ENCODE results near the gene SCAF11.

SCAF11 gene

GRCh38 chr12:45981075-45981837, 9.1 kb downstream of the SCAF11 start:
- no peak overlapping the region for H3K4me3 ChIP-seq (ENCODE audit: low read depth, low read length)
- CTCF ChIA-PET = interaction anchor here (1.5 kb wide), 1 partner anchor 218 kb away, joined by 3 read pairs; no protein-coding TSS in a partner anchor
- no peak for TF ChIP-seq CTCF (IDR thresholded peaks at IDR 0.05; ENCODE audit: insufficient read depth, low read length, missing control alignments)
- no peak for DNase-seq (ENCODE audit: low read depth, low spot score)
- POLR2A ChIA-PET = no interaction called here

- no peak for DNase-seq (ENCODE audit: low read depth, low spot score)
- no peak overlapping the region for H3K4me3 ChIP-seq (ENCODE audit: low read depth, low read length)
- TF ChIP-seq CTCF (IDR thresholded peaks at IDR 0.05; ENCODE audit: insufficient read depth, low read length, missing control alignments) = no peak
- POLR2A ChIA-PET = no interaction called here
- CTCF ChIA-PET = interaction anchor here (0.7 kb wide), 1 partner anchor 251 kb away, joined by 3 read pairs; the partner anchor contains the start of gene ARID2
Observed at GRCh38 chr12:45980540-45980939, 9.8 kb downstream of the SCAF11 start.

DNA sequence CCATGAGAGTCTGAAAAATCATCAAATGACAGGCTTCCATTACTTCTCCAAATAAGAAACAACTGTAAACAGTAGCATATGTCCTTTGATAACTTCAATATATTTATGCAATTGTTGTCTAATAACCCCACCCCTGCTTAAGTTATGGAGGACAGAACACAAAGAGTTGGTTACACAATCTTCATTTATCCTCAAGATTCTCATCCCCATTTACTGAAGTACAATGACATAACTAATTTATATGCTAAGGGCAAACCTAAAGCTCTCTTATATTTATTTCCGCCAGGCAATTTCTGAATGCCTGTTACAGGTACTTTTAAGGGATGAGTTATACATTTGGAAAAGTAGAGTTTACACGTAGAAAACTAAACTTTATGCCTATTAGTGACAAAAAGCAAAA, 12.3 kb downstream of the SCAF11 start:
- no peak for TF ChIP-seq CTCF (IDR thresholded peaks at IDR 0.05; ENCODE audit: insufficient read depth, low read length, missing control alignments)
- CTCF ChIA-PET = no interaction called here
- no peak overlapping the region for H3K4me3 ChIP-seq (ENCODE audit: low read depth, low read length)
- POLR2A ChIA-PET = no interaction called here
- DNase-seq (ENCODE audit: low read depth, low spot score) = no peak

GRCh38 chr12:45977620-45978019, 12.8 kb downstream of the SCAF11 start:
- CTCF ChIA-PET = interaction anchor here (0.6 kb wide), 1 partner anchor 12 kb away, joined by 3 read pairs; no protein-coding TSS in a partner anchor

GRCh38 chr12:45975506-45975905, 14.9 kb downstream of the SCAF11 start:
- CTCF ChIA-PET = interaction anchor here (0.7 to 2.0 kb wide), 4 partner anchors 9 to 1135 kb away, joined by 3 to 6 read pairs (median 4); partner anchors contain the start of gene SCAF11
- POLR2A ChIA-PET = no interaction called here
- no peak for TF ChIP-seq CTCF (IDR thresholded peaks at IDR 0.05; ENCODE audit: insufficient read depth, low read length, missing control alignments)
- H3K4me3 ChIP-seq (ENCODE audit: low read depth, low read length) = no peak overlapping the region
- no peak for DNase-seq (ENCODE audit: low read depth, low spot score)

More at GRCh38 chr12:45977620-45978019, 12.8 kb downstream of the SCAF11 start:
- no peak for DNase-seq (ENCODE audit: low read depth, low spot score)
- TF ChIP-seq CTCF (IDR thresholded peaks at IDR 0.05; ENCODE audit: insufficient read depth, low read length, missing control alignments) = no peak
- POLR2A ChIA-PET = no interaction called here
- H3K4me3 ChIP-seq (ENCODE audit: low read depth, low read length) = no peak overlapping the region

- no peak for TF ChIP-seq CTCF (IDR thresholded peaks at IDR 0.05; ENCODE audit: insufficient read depth, low read length, missing control alignments)
- ChIA-PET CTCF (interaction anchor here (1.6 to 2.0 kb wide), 2 partner anchors 8 to 16 kb away, joined by 5 to 6 read pairs; partner anchors contain the start of gene SCAF11), POLR2A (no interaction called here)
- no peak for DNase-seq (ENCODE audit: low read depth, low spot score)
- H3K4me3 ChIP-seq (ENCODE audit: low read depth, low read length) = no peak overlapping the region
Observed at GRCh38 chr12:45974883-45975282, 15.5 kb downstream of the SCAF11 start.

Data from AG04449 (cell line).